K562 treated with DMSO at 1 percent for 48 hours (cell line): ENCODE results near the gene WASF1. TPM values are rescaled to one million over a fixed set of nuclear protein-coding genes. Genes with fewer than 3 reads are reported as not detected.

Experiments used
- total RNA-seq: library from RNA; unstranded; fragments of 300-600 nt; gene quantifications from 2 replicates; pipeline ENCODE4 v1.2.3, GENCODE V29; 2022; ENCODE audit warnings: low replicate concordance; ENCODE audit errors: extremely low read depth

The WASF1 gene
- not detected in 2 replicates for total RNA-seq

GRCh38 chr6:110179406-110180227 lies at the start of gene WASF1:
WASF1 (minus strand) TSS chr6:110179670; CDS start chr6:110127601, 52,069 bp downstream.

GRCh38 chr6:110180228-110181008 lies 948 bp upstream of the WASF1 start, which contains the start of gene CDC40:
CDC40 (plus strand) TSS chr6:110180427; CDS start chr6:110180445, 18 bp downstream.

Other genes starting within 250 kb of the WASF1 start
- not detected in 2 replicates for gene GPR6, start 201.4 kb downstream of the WASF1 start, total RNA-seq
- gene CDC40, start 757 bp upstream of the WASF1 start, total RNA-seq = not detected in 2 replicates
- gene METTL24, start 178.7 kb upstream of the WASF1 start, total RNA-seq = not detected in 2 replicates
- not detected in 2 replicates for gene DDO, start 235.9 kb upstream of the WASF1 start, total RNA-seq